ENCODE measurements around the gene GCAT.

GCAT gene

GRCh38 chr22:37809672-37810333 is 2.1 kb downstream of the GCAT start:
- Histone ChIP-seq H3K9me3 (ENCODE audit: severe bottlenecking) (no peaks in the 10 kb centered on the region), H3K27ac (no peak overlapping the region), H3K4me3 (ENCODE audit: low read depth, low read length) (no peak overlapping the region), H3K36me3 (no peaks in the 10 kb centered on the region), H3K27me3 (ENCODE audit: insufficient read depth, low read depth, severe bottlenecking) (peaks cover 8% of the 10 kb centered on the region)
- DNase-seq, result no peak
- no peak for TF ChIP-seq CTCF (IDR thresholded peaks at IDR 0.05; ENCODE audit: low read depth, low read length)

GRCh38 chr22:37811867-37812266 is 4.1 kb downstream of the GCAT start:
- no peak for DNase-seq
- H3K36me3 ChIP-seq, result no peaks in the 10 kb centered on the region
- H3K9me3 ChIP-seq (ENCODE audit: severe bottlenecking), result no peaks in the 10 kb centered on the region
- H3K27ac ChIP-seq, result no peak overlapping the region
- H3K27me3 ChIP-seq (ENCODE audit: insufficient read depth, low read depth, severe bottlenecking), result peaks cover 8% of the 10 kb centered on the region
- H3K4me3 ChIP-seq (ENCODE audit: low read depth, low read length), result no peak overlapping the region
- no peak for TF ChIP-seq CTCF (IDR thresholded peaks at IDR 0.05; ENCODE audit: low read depth, low read length)

GRCh38 chr22:37812869-37813678 is 5.3 kb downstream of the GCAT start:
- Histone ChIP-seq H3K9me3 (ENCODE audit: severe bottlenecking) (no peaks in the 10 kb centered on the region), H3K36me3 (no peaks in the 10 kb centered on the region), H3K4me3 (ENCODE audit: low read depth, low read length) (no peak overlapping the region), H3K27me3 (ENCODE audit: insufficient read depth, low read depth, severe bottlenecking) (peaks cover 8% of the 10 kb centered on the region), H3K27ac (no peak overlapping the region)
- DNase-seq, result no peak
- TF ChIP-seq CTCF (IDR thresholded peaks at IDR 0.05; ENCODE audit: low read depth, low read length), result no peak

- DNase-seq, result no peak
- Histone ChIP-seq H3K27ac (no peak overlapping the region), H3K27me3 (ENCODE audit: insufficient read depth, low read depth, severe bottlenecking) (peaks cover 22% of the 10 kb centered on the region), H3K36me3 (no peaks in the 10 kb centered on the region), H3K9me3 (ENCODE audit: severe bottlenecking) (no peaks in the 10 kb centered on the region), H3K4me3 (ENCODE audit: low read depth, low read length) (no peak overlapping the region)
- TF ChIP-seq CTCF (IDR thresholded peaks at IDR 0.05; ENCODE audit: low read depth, low read length), result no peak
Measured at GRCh38 chr22:37815593-37815992, 7.9 kb downstream of the GCAT start.

GRCh38 chr22:37816543-37817180 is 8.9 kb downstream of the GCAT start:
- TF ChIP-seq CTCF (IDR thresholded peaks at IDR 0.05; ENCODE audit: low read depth, low read length), result no peak
- H3K36me3 ChIP-seq, result no peaks in the 10 kb centered on the region
- H3K9me3 ChIP-seq (ENCODE audit: severe bottlenecking), result no peaks in the 10 kb centered on the region
- H3K27ac ChIP-seq, result no peak overlapping the region
- H3K4me3 ChIP-seq (ENCODE audit: low read depth, low read length), result no peak overlapping the region
- no peak for DNase-seq
- peaks cover 22% of the 10 kb centered on the region for H3K27me3 ChIP-seq (ENCODE audit: insufficient read depth, low read depth, severe bottlenecking)

All from WERI-Rb-1 (cell line).